K562 (cell line): ENCODE data around the gene MGAT4C. TPM values are rescaled to one million over a fixed set of nuclear protein-coding genes. Genes with fewer than 3 reads are reported as not detected.

Experiments
- ATAC-seq: fragments of 200-7000 bp; cut with Tn5 transposase; 3 replicates; pipeline ENCODE4 v1.9.1; 2020; ENCODE audit warnings: moderate library complexity
- BruUV-seq: library from RNA; stranded (reverse); fragments of 400-500 nt; replicated peaks from 2 replicates; lab custom pipeline; 2021; lab: Mats Ljungman, UMichigan
- CTCF ChIA-PET: fragments of 300-600 bp; formaldehyde crosslinking; extraction: SDS; loops from one replicate; lab custom pipeline; 2021; ENCODE audit warnings: low intra/inter-chr PET ratio; lab: Yijun Ruan, JAX
- POLR2A ChIA-PET: fragments of 300-600, 350-650 bp; sonication (Branson Sonifier 250); formaldehyde crosslinking; extraction: SDS; loops from one replicate; lab custom pipeline; 2021; ENCODE audit warnings: antibody characterized with exemption, inconsistent platforms; lab: Yijun Ruan, JAX
- DNase-seq, 4 experiments: peaks; one replicate each; pipeline versions ENCODE4 v3.0.0 to v3.0.0-alpha.2; 2011 to 2018; ENCODE audit warnings: low spot score in 3 of 4, mixed read lengths in 3 of 4; ENCODE audit errors: extremely low read depth in 1 of 4
- FAIRE-seq: peaks from 2 replicates; lab custom pipeline; 2011; peaks lifted over from hg19 to GRCh38; lab: Jason Lieb, UNC
- H2AFZ ChIP-seq: 2 replicates; pipeline ENCODE4 v1.6.0; 2011; ENCODE audit warnings: low read depth, low read length, control low read depth, inconsistent platforms
- H3K27ac ChIP-seq: fragments of 200-600 bp; 3 replicates; pipeline ENCODE4 v1.8.0; 2011; ENCODE audit warnings: low read depth, mild to moderate bottlenecking, control low read depth, inconsistent platforms, low read length, moderate library complexity, mixed read lengths; ENCODE audit errors: extremely low read depth
- H3K27me3 ChIP-seq, 2 experiments: fragments of 300-600 bp in 1 of 2; 2 replicates in 1 of 2; 3 replicates in 1 of 2; pipeline versions ENCODE4 v1.6.0 to v1.8.0; 2011; ENCODE audit warnings: inconsistent platforms in 2 of 2, low read length in 2 of 2, mild to moderate bottlenecking in 1 of 2, mixed read lengths in 1 of 2, moderate library complexity in 1 of 2; ENCODE audit not compliant: control insufficient read depth in 2 of 2, insufficient read depth in 2 of 2
- H3K36me3 ChIP-seq: fragments of 300-600 bp; 3 replicates; pipeline ENCODE4 v1.8.0; 2011; ENCODE audit warnings: mild to moderate bottlenecking, low read length, inconsistent platforms; ENCODE audit not compliant: control insufficient read depth, insufficient read depth
- H3K4me1 ChIP-seq, 2 experiments: fragments of 200-600 bp in 1 of 2; replicated peaks in 1 of 2; 2 replicates in 1 of 2; 3 replicates in 1 of 2; pipeline versions ENCODE4 v1.5.1 to v1.8.0; 2011; ENCODE audit warnings: inconsistent platforms in 2 of 2, low read length in 2 of 2, mild to moderate bottlenecking in 1 of 2, mixed read lengths in 1 of 2, moderate library complexity in 1 of 2; ENCODE audit not compliant: control insufficient read depth in 2 of 2, insufficient read depth in 2 of 2
- H3K4me2 ChIP-seq: 2 replicates; pipeline ENCODE4 v1.6.1; 2011; ENCODE audit warnings: low read length, control low read depth, inconsistent platforms, mixed read lengths; ENCODE audit not compliant: insufficient read depth
- H3K4me3 ChIP-seq: fragments of 200-600 bp; sonication (generic), shearing (Covaris generic); 2 replicates; pipeline ENCODE4 v1.5.1; 2016; ENCODE audit warnings: control low read depth, inconsistent platforms
- H3K79me2 ChIP-seq: fragments of 200-600 bp; 3 replicates; pipeline ENCODE4 v1.8.0; 2011; ENCODE audit warnings: low read length, inconsistent platforms; ENCODE audit not compliant: control insufficient read depth, insufficient read depth
- H3K9ac ChIP-seq, 2 experiments: 2 replicates each; pipeline versions ENCODE4 v1.6.0 to v1.6.1; 2011; ENCODE audit warnings: low read depth in 2 of 2, low read length in 2 of 2, control low read depth in 1 of 2, inconsistent platforms in 1 of 2, mild to moderate bottlenecking in 1 of 2, mixed read lengths in 1 of 2; ENCODE audit not compliant: insufficient read depth in 1 of 2
- H3K9me1 ChIP-seq: one replicate; pipeline ENCODE4 v1.6.0; 2011; ENCODE audit warnings: inconsistent platforms, mild to moderate bottlenecking, low read length, moderate library complexity; ENCODE audit not compliant: control insufficient read depth, insufficient read depth
- H3K9me3 ChIP-seq: replicated peaks from 2 replicates; pipeline ENCODE4 v1.5.1; 2011; ENCODE audit warnings: low read depth, low read length, inconsistent platforms; ENCODE audit not compliant: control insufficient read depth, insufficient read depth
- H4K20me1 ChIP-seq: replicated peaks from 2 replicates; pipeline ENCODE4 v1.6.1; 2011; ENCODE audit warnings: low read length, inconsistent platforms, mixed read lengths; ENCODE audit not compliant: control insufficient read depth, insufficient read depth
- CBFB ChIP-seq: sonication (generic); formaldehyde crosslinking; IDR thresholded peaks from 2 replicates; pipeline ENCODE4 v1.4.0; 2020; ENCODE audit warnings: mild to moderate bottlenecking, missing genetic modification reagents
- HNRNPUL1 ChIP-seq: fragments of 200-400 bp; formaldehyde crosslinking; IDR thresholded peaks from 2 replicates; pipeline ENCODE4 v1.6.1; 2017; ENCODE audit warnings: low read length
- JUNB ChIP-seq: fragments of 450-650 bp; formaldehyde crosslinking; conservative IDR thresholded peaks from 2 replicates; pipeline ENCODE4 v1.4.0; 2020; ENCODE audit warnings: mild to moderate bottlenecking
- KDM5B ChIP-seq: fragments of 200-600 bp; sonication (generic); IDR thresholded peaks from 2 replicates; pipeline ENCODE4 v1.6.1; 2012; ENCODE audit warnings: low read depth, mild to moderate bottlenecking, moderate library complexity, low read length, control low read depth, inconsistent platforms; ENCODE audit not compliant: insufficient replicate concordance
- TBL1XR1 ChIP-seq, 2 experiments: IDR thresholded peaks; 2 replicates each; pipeline ENCODE4 v1.6.1; 2012; ENCODE audit warnings: improper control_type of control experiment in 2 of 2, low read length in 2 of 2, mild to moderate bottlenecking in 1 of 2
- THRAP3 ChIP-seq: fragments of 450-650 bp; IDR thresholded peaks from 2 replicates; pipeline ENCODE4 v1.6.1; 2016; ENCODE audit warnings: mild to moderate bottlenecking, inconsistent platforms, borderline replicate concordance
- XRCC4 ChIP-seq: IDR thresholded peaks from one replicate; pipeline ENCODE4 v1.6.1; 2011; ENCODE audit not compliant: insufficient read depth, insufficient read length; ENCODE audit errors: extremely low read depth
- ZC3H4 ChIP-seq: sonication (generic); formaldehyde crosslinking; IDR thresholded peaks from 2 replicates; pipeline ENCODE4 v1.9.0; 2021; ENCODE audit warnings: missing genetic modification reagents, borderline replicate concordance
- ZNF311 ChIP-seq: fragments of 250-450 bp; sonication (Bioruptor Pico); IDR thresholded peaks from 2 replicates; pipeline ENCODE4 v1.4.0; 2020; ENCODE audit warnings: mild to moderate bottlenecking, moderate library complexity
- ZNF445 ChIP-seq: fragments of 250-450 bp; sonication (Bioruptor Pico); IDR thresholded peaks from 2 replicates; pipeline ENCODE4 v1.4.0; 2020; ENCODE audit warnings: low read depth, mild to moderate bottlenecking, moderate library complexity
- WGBS: fragments of 100-300 bp; shearing (Covaris generic); methylation state at CpG from one replicate; pipeline ENCODE4 v1.1.6; 2016; ENCODE audit warnings: low coverage, mixed read lengths; ENCODE audit not compliant: insufficient coverage; ENCODE audit errors: missing lambda C conversion rate; 5-methylcytosine and 5-hydroxymethylcytosine counted together
- in situ Hi-C: fragments of 300-500 bp; cut with MboI; formaldehyde crosslinking; loops from 4 replicates; pipeline ENCODE4 v1.15.0; 2018; ENCODE audit warnings: inconsistent platforms, mixed read lengths
- intact Hi-C: fragments of 100-400 bp; cut with micrococcal nuclease; formaldehyde crosslinking; loops from 2 replicates; pipeline ENCODE4 v1.14.2; 2022
- polyA plus RNA-seq, 8 experiments: library from polyadenylated mRNA; depleted of rRNA in 4 of 8; stranded (reverse) in 5 of 8; unstranded in 3 of 8; fragments of >200 nt; fragmentation: Nextera tagmentation in 2 of 8; fragmentation: Illumina TruSeq in 1 of 8; extraction: Ambion mirVana in 2 of 8; extraction: Trizol in 1 of 8; gene quantifications; 2 replicates each; pipeline versions ENCODE4 v1.2.1 to v1.2.3, GENCODE V29; 2011 to 2014; ENCODE audit warnings: inconsistent platforms in 1 of 8, missing spikeins in 1 of 8
- total RNA-seq, 7 experiments: library from RNA; depleted of rRNA in 6 of 7; stranded (reverse); fragments of >200 nt in 6 of 7; fragmentation: Illumina TruSeq in 2 of 7; extraction: Trizol in 2 of 7; gene quantifications; 2 replicates each; pipeline versions ENCODE4 v1.2.1 to v1.2.3, GENCODE V29; 2011 to 2021; ENCODE audit warnings: low replicate concordance in 1 of 7
- TF ChIP-seq, protein P1 (sequence below): fragments of 450-650 bp; IDR thresholded peaks from 2 replicates; pipeline ENCODE4 v1.6.1; 2018; ENCODE audit not compliant: partially characterized antibody
- TF ChIP-seq, protein P2 (sequence below): IDR thresholded peaks from 2 replicates; pipeline ENCODE4 v1.6.1; 2011; ENCODE audit not compliant: insufficient read length; ENCODE audit errors: extremely low read depth
- TF ChIP-seq, protein P3 (sequence below): fragments of 450-650 bp; formaldehyde crosslinking; IDR thresholded peaks from 2 replicates; pipeline ENCODE4 v1.4.0; 2022; ENCODE audit warnings: missing genetic modification characterization
- TF ChIP-seq, protein P4 (sequence below): sonication (generic); formaldehyde crosslinking; IDR thresholded peaks from 2 replicates; pipeline ENCODE4 v1.8.1; 2023; ENCODE audit warnings: mild to moderate bottlenecking, missing genetic modification reagents, moderate library complexity

MGAT4C gene
- total and polyA plus RNA-seq, 9 of the 15 experiments (the other 6 are each of a cell fraction or from before 2014, with no cell fraction given), result not detected

DNA sequence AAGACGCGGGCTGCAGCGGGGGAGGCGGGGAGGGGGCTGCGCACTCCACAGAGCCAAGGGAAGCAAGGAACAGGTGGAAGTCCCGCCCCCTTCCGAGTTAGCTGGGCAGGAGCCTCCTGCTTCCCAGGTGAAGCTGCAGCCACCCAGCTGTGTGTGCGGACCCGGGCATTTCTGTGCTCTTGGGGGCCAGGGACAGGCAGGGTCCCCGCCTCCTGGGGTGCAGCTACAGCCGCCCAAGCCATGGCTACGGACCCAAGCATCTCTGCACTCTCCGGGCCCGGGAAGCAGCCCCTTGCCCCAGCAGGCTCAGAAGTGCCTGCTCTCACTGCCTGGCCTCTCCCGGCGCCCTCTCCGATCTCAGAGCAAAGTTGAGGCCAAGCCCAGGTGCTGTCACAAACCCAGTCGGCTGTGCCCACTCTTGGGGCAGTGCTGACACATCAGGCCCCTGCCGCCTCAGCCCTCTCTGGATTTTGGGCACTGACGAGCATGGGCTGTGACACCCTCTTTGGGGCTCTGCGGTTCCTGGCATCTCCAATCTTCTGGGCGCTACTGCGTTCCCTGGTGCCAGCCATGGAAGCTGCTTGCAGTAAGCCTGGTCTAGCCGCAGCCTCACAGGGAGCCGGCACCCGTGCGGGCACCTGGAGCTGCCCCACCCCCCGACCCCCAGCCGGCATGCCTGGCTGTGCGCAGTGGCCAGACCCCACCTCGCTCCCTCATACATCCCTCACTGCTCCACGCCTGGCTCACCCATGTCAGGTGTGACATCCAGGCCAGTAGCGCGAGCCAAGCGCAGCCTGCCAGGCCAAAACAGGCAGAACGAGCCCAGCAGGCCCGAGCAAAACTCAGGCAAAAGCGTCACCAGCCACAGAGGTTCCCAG is 8.5 kb upstream of the MGAT4C start:
- no peaks in the 10 kb centered on the region for H3K9me1 ChIP-seq
- no peak overlapping the region for H3K9ac ChIP-seq
- BruUV-seq, result no TSS peak
- WGBS, result 3% methylated on average over 21 of the region's 38 CpGs
- intact Hi-C loops (no loop called here), in situ Hi-C loops (no loop called here)
- FAIRE-seq (no peak), DNase-seq (no peak), ATAC-seq (no peak)
- H3K4me3 ChIP-seq, result no peak overlapping the region
- POLR2A ChIA-PET, result no interaction called here
- CTCF ChIA-PET, result no interaction called here
- no peaks in the 10 kb centered on the region for H3K27me3 ChIP-seq
- H2AFZ ChIP-seq, result no peak overlapping the region
- no peaks in the 10 kb centered on the region for H3K4me1 ChIP-seq
- H3K79me2 ChIP-seq, result no peaks in the 10 kb centered on the region
- TF ChIP-seq, protein P1, sequence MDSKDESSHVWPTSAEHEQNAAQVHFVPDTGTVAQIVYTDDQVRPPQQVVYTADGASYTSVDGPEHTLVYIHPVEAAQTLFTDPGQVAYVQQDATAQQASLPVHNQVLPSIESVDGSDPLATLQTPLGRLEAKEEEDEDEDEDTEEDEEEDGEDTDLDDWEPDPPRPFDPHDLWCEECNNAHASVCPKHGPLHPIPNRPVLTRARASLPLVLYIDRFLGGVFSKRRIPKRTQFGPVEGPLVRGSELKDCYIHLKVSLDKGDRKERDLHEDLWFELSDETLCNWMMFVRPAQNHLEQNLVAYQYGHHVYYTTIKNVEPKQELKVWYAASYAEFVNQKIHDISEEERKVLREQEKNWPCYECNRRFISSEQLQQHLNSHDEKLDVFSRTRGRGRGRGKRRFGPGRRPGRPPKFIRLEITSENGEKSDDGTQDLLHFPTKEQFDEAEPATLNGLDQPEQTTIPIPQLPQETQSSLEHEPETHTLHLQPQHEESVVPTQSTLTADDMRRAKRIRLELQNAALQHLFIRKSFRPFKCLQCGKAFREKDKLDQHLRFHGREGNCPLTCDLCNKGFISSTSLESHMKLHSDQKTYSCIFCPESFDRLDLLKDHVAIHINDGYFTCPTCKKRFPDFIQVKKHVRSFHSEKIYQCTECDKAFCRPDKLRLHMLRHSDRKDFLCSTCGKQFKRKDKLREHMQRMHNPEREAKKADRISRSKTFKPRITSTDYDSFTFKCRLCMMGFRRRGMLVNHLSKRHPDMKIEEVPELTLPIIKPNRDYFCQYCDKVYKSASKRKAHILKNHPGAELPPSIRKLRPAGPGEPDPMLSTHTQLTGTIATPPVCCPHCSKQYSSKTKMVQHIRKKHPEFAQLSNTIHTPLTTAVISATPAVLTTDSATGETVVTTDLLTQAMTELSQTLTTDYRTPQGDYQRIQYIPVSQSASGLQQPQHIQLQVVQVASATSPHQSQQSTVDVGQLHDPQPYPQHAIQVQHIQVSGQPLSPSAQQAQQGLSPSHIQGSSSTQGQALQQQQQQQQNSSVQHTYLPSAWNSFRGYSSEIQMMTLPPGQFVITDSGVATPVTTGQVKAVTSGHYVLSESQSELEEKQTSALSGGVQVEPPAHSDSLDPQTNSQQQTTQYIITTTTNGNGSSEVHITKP, result no peak
- TF ChIP-seq, protein P2, sequence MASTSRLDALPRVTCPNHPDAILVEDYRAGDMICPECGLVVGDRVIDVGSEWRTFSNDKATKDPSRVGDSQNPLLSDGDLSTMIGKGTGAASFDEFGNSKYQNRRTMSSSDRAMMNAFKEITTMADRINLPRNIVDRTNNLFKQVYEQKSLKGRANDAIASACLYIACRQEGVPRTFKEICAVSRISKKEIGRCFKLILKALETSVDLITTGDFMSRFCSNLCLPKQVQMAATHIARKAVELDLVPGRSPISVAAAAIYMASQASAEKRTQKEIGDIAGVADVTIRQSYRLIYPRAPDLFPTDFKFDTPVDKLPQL, result no peak
- TF ChIP-seq HNRNPUL1 (no peak), ZNF445 (CRISPR knock-in tag) (no peak), TBL1XR1 (IDR thresholded peaks at IDR 0.05; ENCODE audit: low read length in 2 of 2) (no peak), CBFB (CRISPR knock-in tag) (no peak), THRAP3 (no peak), JUNB (no peak), KDM5B (no peak), XRCC4 (no peak), ZNF311 (CRISPR knock-in tag) (no peak), ZC3H4 (CRISPR knock-in tag) (no peak)
- TF ChIP-seq, protein P3, sequence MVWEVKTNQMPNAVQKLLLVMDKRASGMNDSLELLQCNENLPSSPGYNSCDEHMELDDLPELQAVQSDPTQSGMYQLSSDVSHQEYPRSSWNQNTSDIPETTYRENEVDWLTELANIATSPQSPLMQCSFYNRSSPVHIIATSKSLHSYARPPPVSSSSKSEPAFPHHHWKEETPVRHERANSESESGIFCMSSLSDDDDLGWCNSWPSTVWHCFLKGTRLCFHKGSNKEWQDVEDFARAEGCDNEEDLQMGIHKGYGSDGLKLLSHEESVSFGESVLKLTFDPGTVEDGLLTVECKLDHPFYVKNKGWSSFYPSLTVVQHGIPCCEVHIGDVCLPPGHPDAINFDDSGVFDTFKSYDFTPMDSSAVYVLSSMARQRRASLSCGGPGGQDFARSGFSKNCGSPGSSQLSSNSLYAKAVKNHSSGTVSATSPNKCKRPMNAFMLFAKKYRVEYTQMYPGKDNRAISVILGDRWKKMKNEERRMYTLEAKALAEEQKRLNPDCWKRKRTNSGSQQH, result no peak
- TF ChIP-seq, protein P4, sequence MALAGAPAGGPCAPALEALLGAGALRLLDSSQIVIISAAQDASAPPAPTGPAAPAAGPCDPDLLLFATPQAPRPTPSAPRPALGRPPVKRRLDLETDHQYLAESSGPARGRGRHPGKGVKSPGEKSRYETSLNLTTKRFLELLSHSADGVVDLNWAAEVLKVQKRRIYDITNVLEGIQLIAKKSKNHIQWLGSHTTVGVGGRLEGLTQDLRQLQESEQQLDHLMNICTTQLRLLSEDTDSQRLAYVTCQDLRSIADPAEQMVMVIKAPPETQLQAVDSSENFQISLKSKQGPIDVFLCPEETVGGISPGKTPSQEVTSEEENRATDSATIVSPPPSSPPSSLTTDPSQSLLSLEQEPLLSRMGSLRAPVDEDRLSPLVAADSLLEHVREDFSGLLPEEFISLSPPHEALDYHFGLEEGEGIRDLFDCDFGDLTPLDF (CRISPR knock-in tag), result no peak
- H3K27ac ChIP-seq, result no peak overlapping the region
- no peaks in the 10 kb centered on the region for H3K36me3 ChIP-seq
- no peak overlapping the region for H3K4me2 ChIP-seq
- no peaks in the 10 kb centered on the region for H4K20me1 ChIP-seq
- H3K9me3 ChIP-seq, result no peaks in the 10 kb centered on the region
